ENCODE measurements around the gene ZNF462.

DNA sequence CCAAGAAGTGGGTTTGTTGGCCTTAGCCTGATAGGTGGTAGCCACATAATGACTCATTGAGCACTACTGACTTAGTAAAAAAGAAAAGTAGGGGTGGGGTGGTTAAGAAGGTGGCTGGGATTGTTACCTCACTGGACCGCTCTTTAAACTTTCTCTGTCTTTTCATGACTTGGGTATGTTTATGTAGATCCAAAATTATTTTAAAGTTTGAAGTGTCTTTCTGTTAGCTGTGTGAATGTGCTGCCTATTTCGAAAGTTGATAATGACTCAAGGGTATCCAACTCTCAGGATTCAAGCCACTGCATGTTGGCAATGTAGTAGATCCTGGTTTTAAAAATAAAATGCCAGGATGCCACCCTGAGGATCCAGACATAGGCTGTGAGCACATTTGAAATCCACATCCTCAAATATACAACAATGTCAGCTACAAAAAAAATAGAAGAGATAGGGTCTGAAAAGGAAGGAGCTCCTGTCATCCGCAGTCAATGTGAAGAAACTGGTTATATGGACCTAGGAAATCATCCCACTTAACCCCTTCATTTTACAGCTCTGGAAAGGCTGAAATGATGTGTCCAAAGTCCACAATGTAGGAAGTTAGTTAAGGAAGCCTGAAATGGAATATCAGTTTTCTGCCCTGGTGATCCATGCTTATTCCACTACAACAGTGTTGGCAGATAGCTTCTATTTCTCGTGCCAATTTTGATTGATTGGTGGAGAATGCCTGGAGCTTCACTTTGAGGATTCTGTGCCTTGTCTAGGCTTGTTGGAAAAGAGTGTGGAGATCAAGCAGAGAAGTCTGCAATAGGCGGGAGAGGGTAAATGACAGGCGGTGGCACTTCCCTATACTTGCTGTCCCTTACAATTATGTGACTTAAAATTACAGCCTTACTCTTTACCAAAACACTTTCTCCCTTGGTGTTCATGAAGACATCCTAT, 23.4 kb downstream of the ZNF462 start:
- TF ChIP-seq, protein P1, sequence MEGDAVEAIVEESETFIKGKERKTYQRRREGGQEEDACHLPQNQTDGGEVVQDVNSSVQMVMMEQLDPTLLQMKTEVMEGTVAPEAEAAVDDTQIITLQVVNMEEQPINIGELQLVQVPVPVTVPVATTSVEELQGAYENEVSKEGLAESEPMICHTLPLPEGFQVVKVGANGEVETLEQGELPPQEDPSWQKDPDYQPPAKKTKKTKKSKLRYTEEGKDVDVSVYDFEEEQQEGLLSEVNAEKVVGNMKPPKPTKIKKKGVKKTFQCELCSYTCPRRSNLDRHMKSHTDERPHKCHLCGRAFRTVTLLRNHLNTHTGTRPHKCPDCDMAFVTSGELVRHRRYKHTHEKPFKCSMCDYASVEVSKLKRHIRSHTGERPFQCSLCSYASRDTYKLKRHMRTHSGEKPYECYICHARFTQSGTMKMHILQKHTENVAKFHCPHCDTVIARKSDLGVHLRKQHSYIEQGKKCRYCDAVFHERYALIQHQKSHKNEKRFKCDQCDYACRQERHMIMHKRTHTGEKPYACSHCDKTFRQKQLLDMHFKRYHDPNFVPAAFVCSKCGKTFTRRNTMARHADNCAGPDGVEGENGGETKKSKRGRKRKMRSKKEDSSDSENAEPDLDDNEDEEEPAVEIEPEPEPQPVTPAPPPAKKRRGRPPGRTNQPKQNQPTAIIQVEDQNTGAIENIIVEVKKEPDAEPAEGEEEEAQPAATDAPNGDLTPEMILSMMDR (IDR thresholded peaks at IDR 0.05), result no peak
- no peak for TF ChIP-seq POLR2A (IDR thresholded peaks at IDR 0.05)
